Measurements from ENCODE around the gene ADAMTS5.

ADAMTS5 gene

DNA sequence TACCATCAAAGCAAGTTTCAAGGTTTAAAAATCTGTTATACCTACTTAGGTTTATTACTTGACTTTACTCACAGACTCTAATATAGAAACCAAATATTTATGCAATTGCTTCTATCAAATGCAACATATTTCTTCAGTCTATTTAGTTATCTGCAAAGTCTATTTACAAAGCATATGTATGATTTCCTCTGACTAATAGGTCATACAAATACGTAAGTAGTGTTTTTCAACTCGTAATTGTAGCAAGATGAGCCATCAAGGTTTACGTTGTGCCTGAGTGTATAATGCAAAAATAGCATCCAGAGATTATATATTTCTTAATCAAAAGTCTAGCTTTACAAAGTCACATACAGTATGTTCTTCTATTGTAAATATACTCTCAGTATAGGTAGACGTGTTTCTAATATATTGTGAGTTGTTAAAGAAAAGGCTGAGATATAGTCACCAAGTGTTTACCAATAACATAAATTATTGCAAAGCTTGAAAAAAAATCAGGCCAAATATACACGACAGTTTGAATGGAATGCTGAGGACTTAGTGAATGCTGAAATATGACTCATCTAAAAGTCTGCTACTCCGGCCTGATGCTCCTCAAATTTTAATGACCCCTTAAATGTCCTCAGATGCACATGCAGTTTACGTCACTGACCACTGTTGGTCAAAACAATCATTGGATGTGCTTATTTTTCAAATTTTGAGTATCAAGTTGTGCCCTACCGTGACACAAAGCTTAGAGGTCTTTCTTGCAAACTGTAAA is 48.4 kb downstream of the ADAMTS5 start:
- Histone ChIP-seq H3K4me3 (ENCODE audit: low read depth in 1 of 2, low read length in 2 of 2) (no peak overlapping the region), H3K36me3 (ENCODE audit: insufficient read depth, low read length) (no peaks in the 10 kb centered on the region), H3K27me3 (ENCODE audit: insufficient read depth, low read length, poor library complexity) (no peaks in the 10 kb centered on the region), H3K9me3 (ENCODE audit: insufficient read depth, low read length, severe bottlenecking) (peaks cover 6% of the 10 kb centered on the region), H3K79me2 (ENCODE audit: insufficient read depth, low read length) (no peaks in the 10 kb centered on the region), H3K4me2 (ENCODE audit: insufficient read depth, low read length) (no peak overlapping the region), H3K27ac (ENCODE audit: low read length) (no peak overlapping the region), H3K4me1 (ENCODE audit: insufficient read depth, low read length) (no peaks in the 10 kb centered on the region), H3K9ac (ENCODE audit: low read depth, low read length) (no peak overlapping the region), H2AFZ (ENCODE audit: low read depth, low read length) (no peak overlapping the region), H4K20me1 (ENCODE audit: insufficient read depth, low read length) (no peaks in the 10 kb centered on the region)
- no peak for DNase-seq
- no peak for TF ChIP-seq EZH2 (IDR thresholded peaks at IDR 0.05; ENCODE audit: borderline replicate concordance, low read depth, low read length, severe bottlenecking)
- TF ChIP-seq CTCF (IDR thresholded peaks at IDR 0.05; ENCODE audit: borderline replicate concordance, extremely low read depth, low read length, poor library complexity, severe bottlenecking), result no peak
- no peak for ATAC-seq (ENCODE audit: insufficient read depth, low read depth)

DNA sequence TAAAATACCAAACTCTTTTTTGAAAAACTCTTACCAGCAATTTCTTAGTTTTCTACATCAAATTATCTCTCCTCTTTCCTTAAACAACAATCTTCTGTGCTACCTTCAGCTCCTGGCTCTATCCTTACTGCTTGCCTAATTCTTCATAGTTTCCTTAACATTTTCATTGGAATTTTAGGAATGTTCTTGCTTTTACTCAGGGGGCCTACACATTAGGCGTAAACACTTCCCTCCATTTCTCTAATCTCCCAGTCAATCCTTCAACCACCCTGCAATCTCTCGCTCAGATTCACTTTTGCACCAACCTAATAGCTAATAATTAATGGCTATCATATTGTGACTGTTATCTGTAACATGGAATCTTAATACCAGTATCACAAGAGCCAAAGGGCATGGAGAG is 50.1 kb downstream of the ADAMTS5 start:
- H3K4me3 ChIP-seq (ENCODE audit: low read depth in 1 of 2, low read length in 2 of 2), result no peak overlapping the region
- H3K27me3 ChIP-seq (ENCODE audit: insufficient read depth, low read length, poor library complexity), result no peaks in the 10 kb centered on the region
- no peak overlapping the region for H3K4me2 ChIP-seq (ENCODE audit: insufficient read depth, low read length)
- peaks cover 6% of the 10 kb centered on the region for H3K9me3 ChIP-seq (ENCODE audit: insufficient read depth, low read length, severe bottlenecking)
- H2AFZ ChIP-seq (ENCODE audit: low read depth, low read length), result no peak overlapping the region
- no peaks in the 10 kb centered on the region for H4K20me1 ChIP-seq (ENCODE audit: insufficient read depth, low read length)
- DNase-seq, result no peak
- no peak for TF ChIP-seq CTCF (IDR thresholded peaks at IDR 0.05; ENCODE audit: borderline replicate concordance, extremely low read depth, low read length, poor library complexity, severe bottlenecking)
- TF ChIP-seq EZH2 (IDR thresholded peaks at IDR 0.05; ENCODE audit: borderline replicate concordance, low read depth, low read length, severe bottlenecking), result no peak
- no peak overlapping the region for H3K9ac ChIP-seq (ENCODE audit: low read depth, low read length)
- H3K27ac ChIP-seq (ENCODE audit: low read length), result no peak overlapping the region
- no peaks in the 10 kb centered on the region for H3K36me3 ChIP-seq (ENCODE audit: insufficient read depth, low read length)
- no peaks in the 10 kb centered on the region for H3K79me2 ChIP-seq (ENCODE audit: insufficient read depth, low read length)
- no peak for ATAC-seq (ENCODE audit: insufficient read depth, low read depth)
- H3K4me1 ChIP-seq (ENCODE audit: insufficient read depth, low read length), result no peaks in the 10 kb centered on the region

GRCh38 chr21:26914557-26914956 is 52.3 kb downstream of the ADAMTS5 start:
- Histone ChIP-seq H3K9me3 (ENCODE audit: insufficient read depth, low read length, severe bottlenecking) (peaks cover 6% of the 10 kb centered on the region), H3K27me3 (ENCODE audit: insufficient read depth, low read length, poor library complexity) (no peaks in the 10 kb centered on the region)

More at GRCh38 chr21:26914557-26914956, 52.3 kb downstream of the ADAMTS5 start:
- ATAC-seq (ENCODE audit: insufficient read depth, low read depth), result no peak
- H3K4me1 ChIP-seq (ENCODE audit: insufficient read depth, low read length), result no peaks in the 10 kb centered on the region
- TF ChIP-seq CTCF (IDR thresholded peaks at IDR 0.05; ENCODE audit: borderline replicate concordance, extremely low read depth, low read length, poor library complexity, severe bottlenecking) (no peak), EZH2 (IDR thresholded peaks at IDR 0.05; ENCODE audit: borderline replicate concordance, low read depth, low read length, severe bottlenecking) (no peak)
- H3K79me2 ChIP-seq (ENCODE audit: insufficient read depth, low read length), result no peaks in the 10 kb centered on the region
- no peaks in the 10 kb centered on the region for H4K20me1 ChIP-seq (ENCODE audit: insufficient read depth, low read length)
- no peak overlapping the region for H2AFZ ChIP-seq (ENCODE audit: low read depth, low read length)
- no peaks in the 10 kb centered on the region for H3K36me3 ChIP-seq (ENCODE audit: insufficient read depth, low read length)
- no peak overlapping the region for H3K4me3 ChIP-seq (ENCODE audit: low read depth in 1 of 2, low read length in 2 of 2)
- no peak overlapping the region for H3K9ac ChIP-seq (ENCODE audit: low read depth, low read length)
- no peak overlapping the region for H3K27ac ChIP-seq (ENCODE audit: low read length)
- DNase-seq, result no peak
- H3K4me2 ChIP-seq (ENCODE audit: insufficient read depth, low read length), result no peak overlapping the region

All from DND-41 (cell line).